ENCODE measurements around the gene PDE11A. TPM values are rescaled to one million over a fixed set of nuclear protein-coding genes. Genes with fewer than 3 reads are reported as not detected.

PDE11A gene
- total RNA-seq, 2 experiments from 2014 or later = not detected

DNA sequence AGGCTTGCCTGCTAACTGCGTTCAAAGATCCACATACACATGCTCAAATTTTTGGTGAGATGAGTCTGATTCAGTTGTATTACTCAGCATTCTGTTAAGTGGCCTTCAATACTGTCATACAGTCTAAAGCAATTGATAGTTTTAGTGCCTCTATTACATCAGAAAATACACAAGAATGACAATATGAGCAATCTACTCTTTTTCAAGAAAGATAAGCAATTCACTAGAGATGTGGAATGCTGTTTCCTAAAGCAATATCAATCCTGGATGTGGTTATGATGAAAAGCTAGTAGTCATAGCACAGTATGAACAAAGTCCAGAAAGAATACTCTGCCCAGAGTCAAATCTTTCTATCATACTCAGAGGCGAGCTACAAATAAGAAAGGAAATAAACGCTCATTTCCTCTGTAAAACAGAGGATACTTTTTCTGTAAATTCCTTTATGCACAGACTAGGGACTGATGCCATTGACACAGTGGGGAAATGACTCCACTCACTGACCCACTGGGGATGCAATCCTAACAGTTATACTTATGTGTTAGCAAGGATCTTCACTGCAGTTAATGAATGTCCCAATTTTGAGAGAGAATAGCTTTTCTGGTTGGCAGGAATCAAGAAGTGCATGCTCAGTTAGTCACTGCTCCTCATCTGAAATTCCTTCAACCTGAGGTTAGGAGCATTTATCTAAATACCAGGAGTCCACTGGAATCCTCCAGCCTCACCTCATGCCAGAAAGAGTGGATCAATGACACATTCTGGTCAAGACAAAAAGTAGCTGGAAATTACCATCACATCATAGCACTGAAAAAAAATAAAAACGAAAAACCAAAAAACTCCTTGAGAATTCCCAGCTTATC, 83.3 kb downstream of the PDE11A start:
- H3K27ac Mint-ChIP-seq = no peak overlapping the region
- POLR2A ChIA-PET = no interaction called here
- CTCF ChIA-PET = interaction anchor here (0.7 to 1.0 kb wide), 2 partner anchors 75 to 123 kb away, joined by 3 read pairs; partner anchors contain the start of gene RBM45
- no peaks in the 10 kb centered on the region for H3K4me1 Mint-ChIP-seq (ENCODE audit: low read depth)
- H3K27me3 Mint-ChIP-seq = no peaks in the 10 kb centered on the region
- no peaks in the 10 kb centered on the region for H3K9me3 Mint-ChIP-seq
- H3K36me3 Mint-ChIP-seq (ENCODE audit: low read depth) = no peaks in the 10 kb centered on the region
- intact Hi-C loops (cut with micrococcal nuclease) = no loop called here
- TF ChIP-seq CTCF (IDR thresholded peaks at IDR 0.05) = no peak
- no peak for DNase-seq
- H3K4me3 Mint-ChIP-seq = no peak overlapping the region
- ATAC-seq = no peak

DNA sequence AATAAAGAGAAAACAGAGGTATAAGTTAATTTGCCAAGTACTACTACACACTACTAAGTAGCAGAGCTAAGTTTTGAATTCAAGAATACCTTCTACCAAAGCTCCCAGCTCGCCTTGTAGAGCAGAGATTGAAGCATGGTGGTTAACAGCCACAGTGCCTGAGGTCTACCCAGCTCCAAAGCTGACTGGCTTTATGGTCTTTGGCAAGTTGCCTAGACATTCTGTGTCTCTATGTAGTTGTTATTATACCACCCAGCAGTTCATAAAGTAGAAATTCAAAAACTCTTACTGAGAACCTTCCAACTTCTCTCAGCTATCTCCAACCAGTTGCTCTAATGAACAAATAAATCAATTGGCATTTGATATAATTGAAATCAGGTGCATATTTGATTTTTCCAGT, 87.8 kb downstream of the PDE11A start:
- H3K27me3 Mint-ChIP-seq = peaks cover 2% of the 10 kb centered on the region
- H3K4me3 Mint-ChIP-seq = no peak overlapping the region
- H3K27ac Mint-ChIP-seq = no peak overlapping the region
- POLR2A ChIA-PET = no interaction called here
- intact Hi-C loops (cut with micrococcal nuclease) = no loop called here
- ATAC-seq = no peak
- no peaks in the 10 kb centered on the region for H3K9me3 Mint-ChIP-seq
- no peak for DNase-seq
- TF ChIP-seq CTCF (IDR thresholded peaks at IDR 0.05) = no peak
- H3K4me1 Mint-ChIP-seq (ENCODE audit: low read depth) = no peaks in the 10 kb centered on the region
- CTCF ChIA-PET = interaction anchor here (0.8 to 2.0 kb wide), 6 partner anchors 8 to 79 kb away, joined by 3 to 12 read pairs (median 4); no protein-coding TSS in a partner anchor
- no peaks in the 10 kb centered on the region for H3K36me3 Mint-ChIP-seq (ENCODE audit: low read depth)

- intact Hi-C loops (cut with micrococcal nuclease) = no loop called here
- H3K27me3 Mint-ChIP-seq = peaks cover 2% of the 10 kb centered on the region
- no peaks in the 10 kb centered on the region for H3K4me1 Mint-ChIP-seq (ENCODE audit: low read depth)
- TF ChIP-seq CTCF (IDR thresholded peaks at IDR 0.05) = peak; percentile 66
- H3K9me3 Mint-ChIP-seq = peaks cover 2% of the 10 kb centered on the region
- no peak overlapping the region for H3K4me3 Mint-ChIP-seq
- H3K27ac Mint-ChIP-seq = no peak overlapping the region
- CTCF ChIA-PET = interaction anchor here (1.1 to 2.0 kb wide), 5 partner anchors 10 to 45 kb away, joined by 3 to 12 read pairs (median 4); no protein-coding TSS in a partner anchor
- no peaks in the 10 kb centered on the region for H3K36me3 Mint-ChIP-seq (ENCODE audit: low read depth)
- DNase-seq = peak; percentile 39
- peak; percentile 49 for ATAC-seq
- POLR2A ChIA-PET = interaction anchor here (0.6 kb wide), 1 partner anchor 89 kb away, joined by 3 read pairs; no protein-coding TSS in a partner anchor
Measured at GRCh38 chr2:177983183-177983788, 89.3 kb downstream of the PDE11A start.

GRCh38 chr2:177972782-177973181, 99.8 kb downstream of the PDE11A start:
- ChIA-PET POLR2A (no interaction called here), CTCF (interaction anchor here (1.4 kb wide), 1 partner anchor 11 kb away, joined by 3 read pairs; no protein-coding TSS in a partner anchor)
- H3K9me3 Mint-ChIP-seq = no peaks in the 10 kb centered on the region
- ATAC-seq (no peak), DNase-seq (no peak)
- intact Hi-C loops (cut with micrococcal nuclease) = no loop called here
- TF ChIP-seq CTCF (IDR thresholded peaks at IDR 0.05) = no peak
- no peak overlapping the region for H3K4me3 Mint-ChIP-seq
- H3K27ac Mint-ChIP-seq = no peak overlapping the region
- peaks cover 2% of the 10 kb centered on the region for H3K27me3 Mint-ChIP-seq
- no peaks in the 10 kb centered on the region for H3K36me3 Mint-ChIP-seq (ENCODE audit: low read depth)
- no peaks in the 10 kb centered on the region for H3K4me1 Mint-ChIP-seq (ENCODE audit: low read depth)

- ATAC-seq (no peak), DNase-seq (no peak)
- POLR2A ChIA-PET = interaction anchor here (0.6 kb wide), 1 partner anchor 408 kb away, joined by 3 read pairs; no protein-coding TSS in a partner anchor
- Mint-ChIP-seq H3K36me3 (ENCODE audit: low read depth) (no peaks in the 10 kb centered on the region), H3K27me3 (peaks cover 4% of the 10 kb centered on the region), H3K9me3 (no peaks in the 10 kb centered on the region), H3K27ac (no peak overlapping the region), H3K4me1 (ENCODE audit: low read depth) (no peaks in the 10 kb centered on the region), H3K4me3 (no peak overlapping the region)
- TF ChIP-seq CTCF (IDR thresholded peaks at IDR 0.05) = no peak
- intact Hi-C loops (cut with micrococcal nuclease) = no loop called here
- CTCF ChIA-PET = interaction anchor here (1.4 kb wide), 1 partner anchor 12 kb away, joined by 3 read pairs; no protein-coding TSS in a partner anchor
Measured at GRCh38 chr2:177972123-177972522, 100.5 kb downstream of the PDE11A start.
